Caco-2 (cell line): ENCODE results near the gene NPAS3. TPM values are rescaled to one million over a fixed set of nuclear protein-coding genes. Genes with fewer than 3 reads are reported as not detected.

Experiments
- BruUV-seq: library from RNA; stranded (reverse); fragments of 400-500 nt; replicated peaks from 2 replicates; lab custom pipeline; 2021; lab: Mats Ljungman, UMichigan
- CTCF ChIA-PET: fragments of 300-600 bp; sonication (Branson Sonifier 250); formaldehyde crosslinking; loops from one replicate; lab custom pipeline; 2022; ENCODE audit warnings: antibody characterized with exemption; lab: Charles Lee
- POLR2A ChIA-PET: fragments of 300-600 bp; sonication (Branson Sonifier 250); formaldehyde crosslinking; loops from one replicate; lab custom pipeline; 2022; ENCODE audit warnings: antibody characterized with exemption; lab: Charles Lee
- DNase-seq, 2 experiments: peaks; one replicate each; pipeline versions ENCODE4 v3.0.0 to v3.0.0-alpha.2; 2020 to 2022
- H3K27me3 ChIP-seq: replicated peaks from 2 replicates; pipeline ENCODE4 v1.6.0; 2011; ENCODE audit warnings: low read length; ENCODE audit not compliant: control insufficient read depth, insufficient read depth
- H3K36me3 ChIP-seq: 2 replicates; pipeline ENCODE4 v1.5.1; 2011; ENCODE audit warnings: low read length; ENCODE audit not compliant: control insufficient read depth, insufficient read depth
- H3K4me1 ChIP-seq: fragments of 250-450 bp; sonication (Bioruptor Pico); 2 replicates; pipeline ENCODE4 v1.5.1; 2020; ENCODE audit warnings: mild to moderate bottlenecking
- H3K4me3 ChIP-seq: 2 replicates; pipeline ENCODE4 v1.5.1; 2011; ENCODE audit warnings: low read depth, mild to moderate bottlenecking, control low read depth, low read length
- H3K9me3 ChIP-seq: fragments of 250-450 bp; sonication (Bioruptor Pico); 2 replicates; pipeline ENCODE4 v1.5.1; 2020; ENCODE audit warnings: mild to moderate bottlenecking, moderate library complexity
- H3K27ac Mint-ChIP-seq: one replicate; pipeline ENCODE4 v1.8.0; 2022; ENCODE audit warnings: mixed read lengths; ENCODE audit not compliant: unreplicated experiment
- H3K27me3 Mint-ChIP-seq: one replicate; pipeline ENCODE4 v1.8.0; 2022; ENCODE audit warnings: mixed read lengths; ENCODE audit not compliant: insufficient read depth, unreplicated experiment
- H3K36me3 Mint-ChIP-seq: one replicate; pipeline ENCODE4 v1.8.0; 2022; ENCODE audit warnings: mild to moderate bottlenecking, mixed read lengths; ENCODE audit not compliant: insufficient read depth, unreplicated experiment
- H3K4me1 Mint-ChIP-seq: one replicate; pipeline ENCODE4 v1.8.0; 2022; ENCODE audit warnings: low read depth, mixed read lengths; ENCODE audit not compliant: unreplicated experiment
- H3K4me3 Mint-ChIP-seq: one replicate; pipeline ENCODE4 v1.8.0; 2022; ENCODE audit warnings: mild to moderate bottlenecking, moderate library complexity, mixed read lengths; ENCODE audit not compliant: unreplicated experiment
- H3K9me3 Mint-ChIP-seq: one replicate; pipeline ENCODE4 v1.8.0; 2022; ENCODE audit warnings: mixed read lengths; ENCODE audit not compliant: unreplicated experiment
- intact Hi-C: fragments of 100-400 bp; cut with micrococcal nuclease; formaldehyde crosslinking; loops from one replicate; pipeline ENCODE4 v1.10.0; 2022; ENCODE audit not compliant: unreplicated experiment
- total RNA-seq: library from RNA; stranded (reverse); gene quantifications from 2 replicates; pipeline ENCODE4 v1.2.3, GENCODE V29; 2022
- TF ChIP-seq, protein P1 (sequence below), 2 experiments: fragments of 200-600 bp in 1 of 2; IDR thresholded peaks; 1 replicate in 1 of 2; 2 replicates in 1 of 2; pipeline versions ENCODE4 v1.5.1 to v1.8.0; 2011 to 2022; ENCODE audit warnings: antibody characterized with exemption in 1 of 2, control low read depth in 1 of 2, inconsistent platforms in 1 of 2, low read depth in 1 of 2, low read length in 1 of 2, mild to moderate bottlenecking in 1 of 2, moderate library complexity in 1 of 2; ENCODE audit not compliant: insufficient read depth in 1 of 2, severe bottlenecking in 1 of 2, unreplicated experiment in 1 of 2

NPAS3 gene
- total RNA-seq, 1 experiment from 2014 or later: not detected

DNA sequence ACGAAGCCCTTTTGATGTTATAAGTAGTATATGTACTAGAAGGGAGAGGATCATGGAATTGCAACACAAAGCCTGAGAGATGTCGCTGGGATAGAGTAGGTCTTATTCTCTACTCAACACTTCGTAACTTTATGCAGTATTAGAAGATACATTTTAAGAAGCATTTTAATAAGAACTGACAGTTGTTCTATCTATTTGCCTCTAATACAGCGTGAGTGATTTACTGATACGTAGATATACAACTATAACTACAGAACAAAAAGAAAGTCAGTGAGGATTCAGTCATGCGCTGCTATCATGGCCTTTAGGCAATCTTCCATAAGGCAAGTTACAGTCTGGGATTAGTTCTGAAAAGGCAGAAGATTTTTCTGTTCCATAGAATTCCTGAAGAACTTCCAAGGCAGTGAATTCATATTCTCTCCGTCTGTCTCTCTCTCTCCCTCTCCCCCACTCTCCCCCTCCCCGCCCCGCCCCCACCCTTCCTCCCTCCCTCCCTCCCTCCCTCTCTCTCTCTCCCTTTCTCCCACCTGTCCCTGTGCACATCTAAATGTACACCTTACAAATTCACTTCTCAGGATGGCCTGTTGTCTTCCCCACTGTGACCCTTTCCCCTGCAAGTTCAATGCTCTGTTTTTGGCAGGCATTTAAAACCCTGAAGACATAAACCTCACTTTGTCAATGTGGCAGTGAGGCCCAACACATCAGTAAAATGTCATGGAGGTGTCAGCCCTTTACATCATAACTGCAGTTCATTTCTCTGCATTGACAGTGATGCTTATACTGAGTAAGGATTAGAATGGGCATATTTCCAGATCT is 541.6 kb downstream of the NPAS3 start:
- no peak overlapping the region for H3K4me3 ChIP-seq
- H3K27me3 Mint-ChIP-seq: peaks cover 19% of the 10 kb centered on the region
- H3K9me3 ChIP-seq: no peaks in the 10 kb centered on the region
- no peak for DNase-seq
- no peaks in the 10 kb centered on the region for H3K9me3 Mint-ChIP-seq
- no peak overlapping the region for H3K27ac Mint-ChIP-seq
- TF ChIP-seq, protein P1, sequence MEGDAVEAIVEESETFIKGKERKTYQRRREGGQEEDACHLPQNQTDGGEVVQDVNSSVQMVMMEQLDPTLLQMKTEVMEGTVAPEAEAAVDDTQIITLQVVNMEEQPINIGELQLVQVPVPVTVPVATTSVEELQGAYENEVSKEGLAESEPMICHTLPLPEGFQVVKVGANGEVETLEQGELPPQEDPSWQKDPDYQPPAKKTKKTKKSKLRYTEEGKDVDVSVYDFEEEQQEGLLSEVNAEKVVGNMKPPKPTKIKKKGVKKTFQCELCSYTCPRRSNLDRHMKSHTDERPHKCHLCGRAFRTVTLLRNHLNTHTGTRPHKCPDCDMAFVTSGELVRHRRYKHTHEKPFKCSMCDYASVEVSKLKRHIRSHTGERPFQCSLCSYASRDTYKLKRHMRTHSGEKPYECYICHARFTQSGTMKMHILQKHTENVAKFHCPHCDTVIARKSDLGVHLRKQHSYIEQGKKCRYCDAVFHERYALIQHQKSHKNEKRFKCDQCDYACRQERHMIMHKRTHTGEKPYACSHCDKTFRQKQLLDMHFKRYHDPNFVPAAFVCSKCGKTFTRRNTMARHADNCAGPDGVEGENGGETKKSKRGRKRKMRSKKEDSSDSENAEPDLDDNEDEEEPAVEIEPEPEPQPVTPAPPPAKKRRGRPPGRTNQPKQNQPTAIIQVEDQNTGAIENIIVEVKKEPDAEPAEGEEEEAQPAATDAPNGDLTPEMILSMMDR (IDR thresholded peaks at IDR 0.05; ENCODE audit: insufficient read depth in 1 of 2, low read depth in 1 of 2, low read length in 1 of 2, severe bottlenecking in 1 of 2, unreplicated experiment in 1 of 2): no peak
- H3K36me3 Mint-ChIP-seq: no peaks in the 10 kb centered on the region
- no peaks in the 10 kb centered on the region for H3K36me3 ChIP-seq
- no peak overlapping the region for H3K4me3 Mint-ChIP-seq
- no TSS peak for BruUV-seq
- no peaks in the 10 kb centered on the region for H3K4me1 ChIP-seq
- POLR2A ChIA-PET: no interaction called here
- peaks cover 7% of the 10 kb centered on the region for H3K4me1 Mint-ChIP-seq
- H3K27me3 ChIP-seq: no peaks in the 10 kb centered on the region; the same call in 1 of the 2 replicates
- CTCF ChIA-PET: no interaction called here
- intact Hi-C loops: no loop called here

DNA sequence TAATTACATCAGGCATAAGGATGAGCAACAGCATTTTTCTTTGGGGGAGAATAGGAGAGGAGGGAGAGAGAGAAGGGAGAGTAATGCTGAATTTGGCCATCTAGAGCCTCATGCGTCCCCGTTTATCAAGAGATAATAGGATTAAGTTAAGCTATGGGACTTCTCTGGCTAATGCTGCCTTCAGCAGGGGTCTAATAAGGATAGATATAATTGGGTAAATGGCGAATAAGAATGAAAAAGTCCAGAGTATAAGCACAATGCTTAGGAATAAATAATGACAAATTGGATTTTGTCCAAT is 542.2 kb downstream of the NPAS3 start:
- no peaks in the 10 kb centered on the region for H3K36me3 ChIP-seq
- CTCF ChIA-PET: no interaction called here
- H3K9me3 Mint-ChIP-seq: no peaks in the 10 kb centered on the region
- TF ChIP-seq, protein P1 (IDR thresholded peaks at IDR 0.05; ENCODE audit: insufficient read depth in 1 of 2, low read depth in 1 of 2, low read length in 1 of 2, severe bottlenecking in 1 of 2, unreplicated experiment in 1 of 2): no peak
- H3K27me3 ChIP-seq: no peaks in the 10 kb centered on the region; the same call in 1 of the 2 replicates
- H3K27ac Mint-ChIP-seq: no peak overlapping the region
- DNase-seq: no peak
- no peak overlapping the region for H3K4me3 Mint-ChIP-seq
- peaks cover 7% of the 10 kb centered on the region for H3K4me1 Mint-ChIP-seq
- no peaks in the 10 kb centered on the region for H3K4me1 ChIP-seq
- POLR2A ChIA-PET: no interaction called here
- no peaks in the 10 kb centered on the region for H3K9me3 ChIP-seq
- no TSS peak for BruUV-seq
- intact Hi-C loops: no loop called here
- no peaks in the 10 kb centered on the region for H3K36me3 Mint-ChIP-seq
- H3K27me3 Mint-ChIP-seq: peaks cover 19% of the 10 kb centered on the region
- H3K4me3 ChIP-seq: no peak overlapping the region

GRCh38 chr14:33483110-33483509 is 544.4 kb downstream of the NPAS3 start:
- Histone ChIP-seq H3K4me1 (no peaks in the 10 kb centered on the region), H3K36me3 (no peaks in the 10 kb centered on the region), H3K27me3 (no peaks in the 10 kb centered on the region), H3K4me3 (no peak overlapping the region), H3K9me3 (no peaks in the 10 kb centered on the region)
- no peak overlapping the region for H3K4me3 Mint-ChIP-seq
- no peaks in the 10 kb centered on the region for H3K9me3 Mint-ChIP-seq
- H3K27ac Mint-ChIP-seq: no peak overlapping the region
- H3K36me3 Mint-ChIP-seq: no peaks in the 10 kb centered on the region
- H3K27me3 Mint-ChIP-seq: peaks cover 17% of the 10 kb centered on the region
- ChIA-PET CTCF (no interaction called here), POLR2A (no interaction called here)
- peaks cover 7% of the 10 kb centered on the region for H3K4me1 Mint-ChIP-seq
- intact Hi-C loops: no loop called here
- TF ChIP-seq, protein P1 (IDR thresholded peaks at IDR 0.05; ENCODE audit: insufficient read depth in 1 of 2, low read depth in 1 of 2, low read length in 1 of 2, severe bottlenecking in 1 of 2, unreplicated experiment in 1 of 2): no peak
- DNase-seq: no peak
- BruUV-seq: no TSS peak
